Stimulated activated CD4-positive, alpha-beta T cell treated with anti-CD3 and anti-CD28 coated beads, Interleukin-1b, Interleukin-23, amount 100 ng/mL, for 48 hours (primary cell): ENCODE measurements around the gene FCN2.

ENCODE experiments used
- DNase-seq: peaks from one replicate; pipeline ENCODE4 v3.0.0-alpha.2; 2020

The FCN2 gene

GRCh38 chr9:134889386-134890154, 9.0 kb downstream of the FCN2 start:
- DNase-seq, result no peak

GRCh38 chr9:134890155-134890495, 9.5 kb downstream of the FCN2 start:
- DNase-seq, result no peak

GRCh38 chr9:134891053-134891452, 10.4 kb downstream of the FCN2 start:
- no peak for DNase-seq

DNA sequence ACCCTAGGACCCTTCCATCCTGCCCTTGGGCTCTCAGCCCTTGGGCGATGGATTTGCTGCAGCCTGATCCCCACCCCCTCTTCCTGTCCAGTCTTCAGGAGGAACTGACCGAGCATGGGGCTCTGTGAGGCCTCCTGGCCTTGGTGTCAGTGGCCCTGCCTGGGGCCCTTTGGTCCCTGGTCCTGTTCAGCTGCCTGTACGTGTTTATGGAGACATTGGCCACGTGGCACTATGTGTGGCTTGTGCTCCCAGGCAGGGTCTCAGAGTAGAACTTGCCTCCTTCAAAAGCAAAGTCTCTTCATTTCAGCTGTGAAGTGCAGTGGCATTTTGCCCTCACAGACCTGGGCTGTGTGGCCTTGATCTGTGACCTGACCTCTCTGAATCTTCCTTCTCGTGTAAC, 11.1 kb downstream of the FCN2 start:
- no peak for DNase-seq

- DNase-seq, result no peak
Observed at GRCh38 chr9:134892221-134892620, 11.6 kb downstream of the FCN2 start.

- DNase-seq, result no peak
Observed at GRCh38 chr9:134892820-134893420, 12.3 kb downstream of the FCN2 start.

- no peak for DNase-seq
Observed at GRCh38 chr9:134894136-134894860, 13.7 kb downstream of the FCN2 start.

- no peak for DNase-seq
Observed at GRCh38 chr9:134895097-134895496, 14.5 kb downstream of the FCN2 start.

GRCh38 chr9:134895567-134895907, 14.9 kb downstream of the FCN2 start:
- no peak for DNase-seq

GRCh38 chr9:134895908-134896833, 15.6 kb downstream of the FCN2 start:
- DNase-seq, result no peak

GRCh38 chr9:134896834-134897583, 16.4 kb downstream of the FCN2 start:
- no peak for DNase-seq

DNA sequence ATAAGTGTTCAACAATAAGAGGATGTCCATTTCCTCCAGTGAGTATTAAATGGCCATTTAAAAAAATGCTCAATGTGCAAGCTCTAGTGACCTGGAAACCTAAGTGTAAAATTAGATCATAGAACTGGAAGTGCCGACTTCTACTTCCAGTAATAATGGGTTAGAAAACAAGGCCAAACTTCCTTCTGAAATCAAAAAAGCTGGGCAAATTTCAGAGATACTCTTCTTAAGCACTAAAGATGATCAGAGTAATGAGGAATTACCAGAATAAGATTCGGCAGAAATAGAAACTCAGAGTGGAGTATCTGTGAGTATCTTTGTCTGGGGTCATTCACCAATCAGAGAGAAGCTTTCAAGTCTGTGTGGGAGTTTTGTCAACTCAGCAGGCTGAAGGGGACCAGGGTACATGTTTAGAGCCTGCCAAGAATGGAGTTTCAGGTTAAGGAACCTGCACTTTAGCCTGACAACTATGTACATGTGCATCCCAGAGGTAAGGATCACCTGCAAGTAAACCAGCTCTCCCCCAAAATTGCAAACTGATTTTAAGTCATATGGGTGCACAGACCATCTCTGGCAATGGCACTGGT, 17.1 kb downstream of the FCN2 start:
- DNase-seq, result no peak

DNA sequence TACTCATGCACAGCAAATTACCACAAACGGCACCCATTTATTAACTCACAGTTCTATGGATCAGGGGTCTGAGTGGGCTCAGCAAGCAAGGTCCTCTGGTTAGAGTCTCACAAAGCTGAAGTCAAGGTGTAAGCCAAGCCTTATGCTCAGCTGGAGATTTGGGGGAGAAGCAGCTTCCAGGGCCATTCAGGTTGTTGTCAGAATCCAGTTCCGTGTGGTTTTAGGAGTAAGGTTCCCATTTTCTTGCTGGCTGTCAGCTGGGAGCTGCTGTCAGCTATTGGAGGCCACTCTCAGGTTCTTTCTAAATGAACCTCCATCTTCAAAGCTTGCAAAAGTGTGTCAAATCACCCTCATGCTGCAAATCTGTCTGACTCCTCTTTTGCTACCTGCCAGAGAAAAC, 17.7 kb downstream of the FCN2 start:
- DNase-seq, result no peak

DNA sequence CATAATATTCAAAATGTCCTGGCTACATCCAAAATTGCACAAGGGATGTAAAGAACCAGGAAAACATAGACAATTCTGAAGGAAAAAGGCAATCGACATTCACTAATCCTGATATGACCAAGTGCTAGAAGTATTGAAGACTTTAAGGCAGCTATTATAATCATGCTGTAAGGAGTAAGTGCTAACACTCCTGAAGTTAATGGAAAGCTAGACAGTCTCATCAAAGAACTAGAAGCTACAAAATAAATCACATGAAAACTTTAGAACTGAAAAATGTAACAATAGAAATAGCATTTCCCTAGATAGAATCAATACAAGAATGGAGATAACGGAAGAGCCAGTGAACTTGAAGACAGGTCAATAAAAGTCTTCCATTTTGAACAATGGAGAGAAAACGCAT, 18.6 kb downstream of the FCN2 start:
- no peak for DNase-seq

GRCh38 chr9:134899818-134900217, 19.2 kb downstream of the FCN2 start:
- no peak for DNase-seq

GRCh38 chr9:134902936-134903335, 22.3 kb downstream of the FCN2 start:
- no peak for DNase-seq

- no peak for DNase-seq
Observed at GRCh38 chr9:134908524-134909309, 28.1 kb downstream of the FCN2 start.

- DNase-seq, result no peak
Observed at GRCh38 chr9:134909511-134910481, 29.2 kb downstream of the FCN2 start.

GRCh38 chr9:134912126-134912840, 31.7 kb downstream of the FCN2 start:
- DNase-seq, result no peak
